SU-DHL-6 (cell line): ENCODE data around the gene PEX19.

Source experiments
- H2AFZ ChIP-seq: fragments of 200-600 bp; sonication (generic); 2 replicates; pipeline ENCODE4 v1.6.1; 2014; ENCODE audit warnings: low read depth, mild to moderate bottlenecking, moderate library complexity, mixed read lengths, antibody characterized with exemption, low read length; ENCODE audit not compliant: severe bottlenecking
- H3F3A ChIP-seq: fragments of 200-600 bp; shearing (Covaris generic); 2 replicates; pipeline ENCODE4 v1.6.0; 2016; ENCODE audit warnings: antibody characterized with exemption, mild to moderate bottlenecking; ENCODE audit not compliant: insufficient read depth
- H3K27ac ChIP-seq: fragments of 200-600 bp; sonication (generic); 2 replicates; pipeline ENCODE4 v1.5.1; 2016; ENCODE audit warnings: low read depth, mild to moderate bottlenecking, low read length, moderate library complexity, mixed read lengths
- H3K27me3 ChIP-seq: fragments of 200-600 bp; sonication (generic), shearing (Covaris generic); 2 replicates; pipeline ENCODE4 v1.6.0; 2014; ENCODE audit warnings: mild to moderate bottlenecking, low read length
- H3K36me3 ChIP-seq: fragments of 200-600 bp; sonication (generic); 2 replicates; pipeline ENCODE4 v1.6.1; 2014; ENCODE audit warnings: mild to moderate bottlenecking, low read length, mixed read lengths
- H3K4me2 ChIP-seq: fragments of 300-600, 200-600 bp; shearing (Covaris generic), sonication (generic); 2 replicates; pipeline ENCODE4 v1.6.0; 2014; ENCODE audit warnings: low read length, low read depth, mild to moderate bottlenecking; ENCODE audit not compliant: poor library complexity, severe bottlenecking
- H3K4me3 ChIP-seq: fragments of 200-600 bp; sonication (generic); 2 replicates; pipeline ENCODE4 v1.5.1; 2014; ENCODE audit warnings: antibody characterized with exemption, low read length, mild to moderate bottlenecking, mixed read lengths; ENCODE audit not compliant: insufficient read depth, poor library complexity, severe bottlenecking
- H3K79me2 ChIP-seq: fragments of 200-600 bp; sonication (generic); 2 replicates; pipeline ENCODE4 v1.6.1; 2014; ENCODE audit warnings: mild to moderate bottlenecking, low read length, moderate library complexity; ENCODE audit not compliant: insufficient read depth
- H3K9ac ChIP-seq: fragments of 200-600 bp; sonication (generic); 2 replicates; pipeline ENCODE4 v1.7.0; 2014; ENCODE audit warnings: mild to moderate bottlenecking, low read length
- H3K9me2 ChIP-seq: fragments of 200-600 bp; sonication (generic); replicated peaks from 2 replicates; pipeline ENCODE4 v1.6.1; 2014; ENCODE audit warnings: low read length; ENCODE audit not compliant: insufficient read depth
- H3K9me3 ChIP-seq: fragments of 200-600 bp; sonication (generic); 2 replicates; pipeline ENCODE4 v1.6.1; 2014; ENCODE audit warnings: low read length, mixed read lengths; ENCODE audit not compliant: insufficient read depth
- H4K20me1 ChIP-seq: fragments of 200-600 bp; sonication (generic); 2 replicates; pipeline ENCODE4 v1.6.1; 2014; ENCODE audit warnings: low read depth, mild to moderate bottlenecking, antibody characterized with exemption, low read length, moderate library complexity, mixed read lengths
- CTCF ChIP-seq: fragments of 200-600 bp; sonication (generic); IDR thresholded peaks from one replicate; pipeline ENCODE4 v1.5.1; 2017; ENCODE audit warnings: antibody characterized with exemption, mild to moderate bottlenecking, low read length, moderate library complexity; ENCODE audit not compliant: insufficient read depth, poor library complexity, severe bottlenecking
- EZH2phosphoT487 ChIP-seq: fragments of 200-600 bp; sonication (generic), shearing (Covaris generic); conservative IDR thresholded peaks from 2 replicates; pipeline ENCODE4 v1.6.1; 2018; ENCODE audit warnings: mild to moderate bottlenecking, antibody characterized with exemption, low read length, moderate library complexity, mixed read lengths

PEX19 gene

GRCh38 chr1:160261556-160261892 lies 23.4 kb downstream of the PEX19 start:
- Histone ChIP-seq H2AFZ (peak overlapping the region; percentile 3), H4K20me1 (no peaks in the 10 kb centered on the region), H3K9me2 (no peaks in the 10 kb centered on the region), H3K4me2 (peak overlapping the region; percentile 91), H3K27ac (peak overlapping the region; percentile 12), H3K79me2 (peaks cover 31% of the 10 kb centered on the region), H3K36me3 (no peaks in the 10 kb centered on the region), H3K9me3 (no peaks in the 10 kb centered on the region), H3K9ac (peak overlapping the region; percentile 73), H3K4me3 (peak overlapping the region; percentile 59), H3K27me3 (no peaks in the 10 kb centered on the region), H3F3A (peaks cover 7% of the 10 kb centered on the region; the same call in 1 of the 2 replicates)
- TF ChIP-seq EZH2phosphoT487 (no peak), CTCF (no peak)

GRCh38 chr1:160260406-160261382 lies 24.2 kb downstream of the PEX19 start:
- no peaks in the 10 kb centered on the region for H3K9me2 ChIP-seq
- H3K9me3 ChIP-seq, result no peaks in the 10 kb centered on the region
- TF ChIP-seq EZH2phosphoT487 (no peak), CTCF (no peak)
- no peaks in the 10 kb centered on the region for H3K27me3 ChIP-seq
- peaks cover 7% of the 10 kb centered on the region; the same call in 1 of the 2 replicates for H3F3A ChIP-seq
- peak overlapping the region; percentile 73 for H3K9ac ChIP-seq
- peak overlapping the region; percentile 91 for H3K4me2 ChIP-seq
- no peaks in the 10 kb centered on the region for H3K36me3 ChIP-seq
- H4K20me1 ChIP-seq, result no peaks in the 10 kb centered on the region
- H3K79me2 ChIP-seq, result peaks cover 36% of the 10 kb centered on the region
- peak overlapping the region; percentile 12; the same call in 1 of the 2 replicates for H3K27ac ChIP-seq
- H3K4me3 ChIP-seq, result peak overlapping the region; percentile 59
- H2AFZ ChIP-seq, result no peak overlapping the region

- no peaks in the 10 kb centered on the region for H3K36me3 ChIP-seq
- H3K79me2 ChIP-seq, result peaks cover 36% of the 10 kb centered on the region
- H2AFZ ChIP-seq, result no peak overlapping the region
- no peaks in the 10 kb centered on the region for H3K27me3 ChIP-seq
- peaks cover 7% of the 10 kb centered on the region; the same call in 1 of the 2 replicates for H3F3A ChIP-seq
- no peak overlapping the region for H3K9ac ChIP-seq
- H3K4me2 ChIP-seq, result no peak overlapping the region
- H3K27ac ChIP-seq, result no peak overlapping the region
- no peak overlapping the region for H3K4me3 ChIP-seq
- H3K9me3 ChIP-seq, result no peaks in the 10 kb centered on the region
- H3K9me2 ChIP-seq, result no peaks in the 10 kb centered on the region
- TF ChIP-seq CTCF (no peak), EZH2phosphoT487 (no peak)
- H4K20me1 ChIP-seq, result no peaks in the 10 kb centered on the region
These were observed 26.6 kb downstream of the PEX19 start for GRCh38 chr1:160258177-160258798.
